NCI-H226 (cell line): ENCODE results near the gene NOL7.

Experiments used
- DNase-seq: peaks from one replicate; pipeline ENCODE4 v3.0.0-alpha.2; 2015

The NOL7 gene

GRCh38 chr6:13600036-13600435 is 15.1 kb upstream of the NOL7 start:
- no peak for DNase-seq

- DNase-seq: no peak
These were observed 11.0 kb upstream of the NOL7 start for GRCh38 chr6:13604135-13604534.

- DNase-seq: no peak
These were observed 10.4 kb upstream of the NOL7 start for GRCh38 chr6:13604546-13605416.

GRCh38 chr6:13605634-13606033 is 9.5 kb upstream of the NOL7 start:
- no peak for DNase-seq

- no peak for DNase-seq
These were observed 3.4 kb upstream of the NOL7 start for GRCh38 chr6:13611715-13612114.

GRCh38 chr6:13613029-13613594 is 2.0 kb upstream of the NOL7 start:
- DNase-seq: no peak

GRCh38 chr6:13614126-13614925 is 809 bp upstream of the NOL7 start:
- DNase-seq: peak; percentile 17

GRCh38 chr6:13615792-13616120 is 621 bp downstream of the NOL7 start:
- peak; percentile 26 for DNase-seq

- no peak for DNase-seq
These were observed 1.9 kb downstream of the NOL7 start for GRCh38 chr6:13617066-13617465.

GRCh38 chr6:13624871-13625288 is 9.7 kb downstream of the NOL7 start:
- peak; percentile 11 for DNase-seq

GRCh38 chr6:13629459-13630116 is 14.5 kb downstream of the NOL7 start:
- no peak for DNase-seq

GRCh38 chr6:13630499-13630898 is 15.4 kb downstream of the NOL7 start:
- no peak for DNase-seq

GRCh38 chr6:13633343-13633742 is 18.2 kb downstream of the NOL7 start:
- no peak for DNase-seq

GRCh38 chr6:13635948-13636658 is 21.0 kb downstream of the NOL7 start:
- no peak for DNase-seq

- DNase-seq: no peak
These were observed 22.9 kb downstream of the NOL7 start for GRCh38 chr6:13638014-13638413.

- DNase-seq: no peak
These were observed 23.5 kb downstream of the NOL7 start for GRCh38 chr6:13638626-13639025.

- no peak for DNase-seq
These were observed 26.2 kb downstream of the NOL7 start for GRCh38 chr6:13641315-13641714.

GRCh38 chr6:13643125-13643524 is 28.0 kb downstream of the NOL7 start:
- no peak for DNase-seq

- no peak for DNase-seq
These were observed 33.7 kb downstream of the NOL7 start for GRCh38 chr6:13648850-13649249.

- DNase-seq: no peak
These were observed 34.3 kb downstream of the NOL7 start for GRCh38 chr6:13649393-13649792.

- no peak for DNase-seq
These were observed 38.2 kb downstream of the NOL7 start for GRCh38 chr6:13653296-13653695.

GRCh38 chr6:13654496-13654895 is 39.4 kb downstream of the NOL7 start:
- no peak for DNase-seq

- no peak for DNase-seq
These were observed 40.6 kb downstream of the NOL7 start for GRCh38 chr6:13655700-13656099.
